Stimulated activated effector memory CD8-positive, alpha-beta T cell treated with anti-CD3 and anti-CD28 coated beads, Interleukin-12 subunit alpha, Interleukin-12 subunit beta, amount 100 ng/mL, for 72 hours (primary cell): Measurements from ENCODE around the gene GCC2.
"Not testable (repeated sequence)": the region's sequence is repeated elsewhere in the genome, so short reads cannot be mapped to it uniquely, and the experiment has no call there.

Experiments
- ATAC-seq: fragments of 150-1000 bp; cut with Tn5 transposase; 2 replicates; pipeline ENCODE4 v1.10.0; 2021
- DNase-seq, 2 donors: peaks; one replicate each; pipeline ENCODE4 v3.0.0; 2021 to 2022; ENCODE audit warnings: low spot score in 2 of 2
- H3K27ac Mint-ChIP-seq: one replicate; pipeline ENCODE4 v1.8.0; 2022; ENCODE audit warnings: mild to moderate bottlenecking, mixed read lengths
- H3K36me3 Mint-ChIP-seq: one replicate; pipeline ENCODE4 v1.8.0; 2022; ENCODE audit warnings: mild to moderate bottlenecking, mixed read lengths
- H3K4me1 Mint-ChIP-seq: one replicate; pipeline ENCODE4 v1.8.0; 2022; ENCODE audit warnings: mixed read lengths
- H3K4me3 Mint-ChIP-seq: one replicate; pipeline ENCODE4 v1.8.0; 2022; ENCODE audit warnings: mild to moderate bottlenecking, mixed read lengths
- H3K9me3 Mint-ChIP-seq: one replicate; pipeline ENCODE4 v1.8.0; 2022; ENCODE audit warnings: mixed read lengths

GCC2 gene

DNA sequence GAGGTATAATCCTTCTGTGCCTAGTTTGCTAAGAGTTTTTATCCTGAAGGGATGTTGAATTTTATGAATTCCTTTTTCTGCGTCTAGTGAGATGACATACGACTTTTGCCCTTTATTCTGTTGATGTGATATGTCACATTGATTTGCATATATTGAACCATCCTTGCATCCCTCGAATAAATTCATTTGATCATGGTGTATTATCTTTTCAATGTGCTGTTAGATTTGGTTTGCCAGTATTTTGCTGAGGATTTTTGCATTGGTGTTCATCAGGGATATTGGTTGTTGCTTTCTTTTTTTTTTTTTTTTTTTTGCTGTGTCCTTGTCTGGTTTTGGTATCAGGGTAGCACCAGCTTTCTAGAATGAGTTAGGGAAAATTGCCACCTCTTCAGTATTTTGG, 9.1 kb downstream of the GCC2 start:
- no peak for ATAC-seq
- H3K4me1 Mint-ChIP-seq, result peaks cover 57% of the 10 kb centered on the region
- peaks cover 8% of the 10 kb centered on the region for H3K9me3 Mint-ChIP-seq
- H3K36me3 Mint-ChIP-seq, result peaks cover 100% of the 10 kb centered on the region
- no peak for DNase-seq
- H3K4me3 Mint-ChIP-seq, result no peak overlapping the region
- no peak overlapping the region for H3K27ac Mint-ChIP-seq

- DNase-seq (no peak), ATAC-seq (no peak)
- peaks cover 8% of the 10 kb centered on the region for H3K9me3 Mint-ChIP-seq
- H3K27ac Mint-ChIP-seq, result no peak overlapping the region
- H3K4me3 Mint-ChIP-seq, result no peak overlapping the region
- peaks cover 100% of the 10 kb centered on the region for H3K36me3 Mint-ChIP-seq
- H3K4me1 Mint-ChIP-seq, result peaks cover 60% of the 10 kb centered on the region
Observed at GRCh38 chr2:108459441-108459840, 10.4 kb downstream of the GCC2 start.

- Mint-ChIP-seq H3K4me1 (peaks cover 60% of the 10 kb centered on the region), H3K27ac (peak overlapping the region; percentile 4), H3K9me3 (peaks cover 8% of the 10 kb centered on the region), H3K4me3 (no peak overlapping the region), H3K36me3 (peaks cover 100% of the 10 kb centered on the region)
- DNase-seq (no peak), ATAC-seq (no peak)
Observed at GRCh38 chr2:108460345-108461037, 11.5 kb downstream of the GCC2 start.

GRCh38 chr2:108477099-108477498, 28.1 kb downstream of the GCC2 start:
- H3K36me3 Mint-ChIP-seq, result peaks cover 100% of the 10 kb centered on the region
- no peak for ATAC-seq
- H3K27ac Mint-ChIP-seq, result no peak overlapping the region
- no peak for DNase-seq
- no peaks in the 10 kb centered on the region for H3K4me1 Mint-ChIP-seq
- H3K9me3 Mint-ChIP-seq, result no peaks in the 10 kb centered on the region
- no peak overlapping the region for H3K4me3 Mint-ChIP-seq

GRCh38 chr2:108485253-108485652, 36.2 kb downstream of the GCC2 start:
- Mint-ChIP-seq H3K4me1 (no peaks in the 10 kb centered on the region), H3K36me3 (peaks cover 100% of the 10 kb centered on the region), H3K9me3 (no peaks in the 10 kb centered on the region), H3K4me3 (no peak overlapping the region), H3K27ac (no peak overlapping the region)
- ATAC-seq, result no peak
- DNase-seq, result no peak

DNA sequence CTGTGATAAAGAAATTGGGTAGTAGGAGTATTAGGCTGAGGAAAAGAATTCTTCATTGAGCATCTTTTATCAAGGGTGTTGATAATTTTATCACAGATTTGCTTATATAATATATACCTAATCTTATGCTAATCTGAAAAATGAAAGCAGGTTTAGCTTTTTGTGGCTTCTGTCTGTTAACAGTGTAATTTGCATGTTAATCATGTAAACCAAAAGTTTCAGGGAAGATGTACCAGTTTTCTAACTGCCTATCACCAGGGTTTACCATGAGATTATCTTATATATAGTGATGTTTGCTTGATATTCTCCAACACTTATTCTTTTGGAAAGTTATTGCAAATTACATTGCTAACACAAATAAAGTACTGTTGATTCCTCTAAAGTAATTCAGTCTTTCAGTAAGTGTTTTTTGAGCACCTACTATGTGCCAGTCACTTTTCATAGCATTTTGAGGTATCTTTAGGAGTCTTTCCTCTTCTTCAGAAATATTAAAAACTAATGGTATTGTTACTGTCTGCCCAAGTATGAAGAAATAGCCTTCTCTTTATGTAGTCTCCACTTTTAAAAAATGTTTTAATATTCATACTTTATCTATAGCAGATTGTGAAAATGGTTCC, 41.6 kb downstream of the GCC2 start:
- H3K9me3 Mint-ChIP-seq, result no peaks in the 10 kb centered on the region
- no peak for ATAC-seq
- peaks cover 98% of the 10 kb centered on the region for H3K36me3 Mint-ChIP-seq
- H3K4me3 Mint-ChIP-seq, result no peak overlapping the region
- no peak overlapping the region for H3K27ac Mint-ChIP-seq
- DNase-seq, result no peak
- H3K4me1 Mint-ChIP-seq, result no peaks in the 10 kb centered on the region

- peak overlapping the region; percentile 40 for H3K27ac Mint-ChIP-seq
- no peaks in the 10 kb centered on the region for H3K9me3 Mint-ChIP-seq
- H3K36me3 Mint-ChIP-seq, result peaks cover 90% of the 10 kb centered on the region
- DNase-seq, result no peak
- H3K4me3 Mint-ChIP-seq, result no peak overlapping the region
- no peak for ATAC-seq
- no peaks in the 10 kb centered on the region for H3K4me1 Mint-ChIP-seq
Observed at GRCh38 chr2:108491848-108492247, 42.8 kb downstream of the GCC2 start.

- DNase-seq (no peak), ATAC-seq (peak; percentile 56)
- no peaks in the 10 kb centered on the region for H3K9me3 Mint-ChIP-seq
- no peak overlapping the region for H3K4me3 Mint-ChIP-seq
- peak overlapping the region; percentile 40 for H3K27ac Mint-ChIP-seq
- no peaks in the 10 kb centered on the region for H3K4me1 Mint-ChIP-seq
- peaks cover 90% of the 10 kb centered on the region for H3K36me3 Mint-ChIP-seq
Observed at GRCh38 chr2:108492364-108492763, 43.4 kb downstream of the GCC2 start.

GRCh38 chr2:108496167-108496566, 47.2 kb downstream of the GCC2 start:
- H3K27ac Mint-ChIP-seq, ATAC-seq, DNase-seq, H3K4me1 Mint-ChIP-seq, H3K9me3 Mint-ChIP-seq, H3K4me3 Mint-ChIP-seq: not testable (repeated sequence)
- peaks cover 86% of the 10 kb centered on the region for H3K36me3 Mint-ChIP-seq

DNA sequence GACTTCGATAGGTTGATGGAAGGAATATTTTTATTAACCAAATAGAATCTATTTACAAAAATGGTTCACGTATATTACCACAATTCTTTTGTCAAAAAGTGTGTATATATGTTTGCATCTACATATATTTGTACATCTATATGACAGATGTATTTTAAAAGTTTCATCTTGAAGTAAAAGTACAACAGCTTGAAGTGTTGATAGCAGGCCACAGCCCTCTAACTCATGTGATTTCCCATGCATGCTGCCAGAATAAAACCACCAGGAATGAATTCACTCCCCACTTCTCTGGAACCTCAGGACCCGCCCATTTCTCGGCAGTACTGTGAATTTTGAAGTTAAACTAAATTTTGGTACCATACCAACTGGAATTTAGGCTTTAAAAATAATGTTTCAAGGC, 58.6 kb downstream of the GCC2 start:
- H3K36me3 Mint-ChIP-seq, result peaks cover 54% of the 10 kb centered on the region
- not testable (repeated sequence) for DNase-seq, H3K4me3 Mint-ChIP-seq, H3K27ac Mint-ChIP-seq, H3K4me1 Mint-ChIP-seq, ATAC-seq, H3K9me3 Mint-ChIP-seq

DNA sequence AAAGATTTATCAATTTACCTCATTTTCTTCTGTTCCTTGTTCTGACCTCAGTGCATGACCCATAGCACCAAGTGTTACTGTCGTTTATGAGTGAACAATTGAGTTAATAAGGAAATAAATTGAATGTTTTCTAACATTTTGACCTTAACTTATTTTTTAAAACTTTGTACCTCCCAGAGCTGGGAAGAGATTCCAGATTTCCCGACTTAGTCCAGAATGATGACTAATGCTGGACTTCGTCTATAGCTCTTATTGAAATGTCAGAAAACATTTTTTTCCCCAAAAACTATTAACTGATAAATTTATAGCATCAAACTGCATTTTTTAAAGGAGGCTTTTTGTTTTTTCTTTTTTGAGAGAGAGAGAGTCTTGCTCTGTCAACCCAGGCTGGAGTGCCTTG, 63.4 kb downstream of the GCC2 start:
- not testable (repeated sequence) for ATAC-seq, H3K4me1 Mint-ChIP-seq, H3K4me3 Mint-ChIP-seq, H3K27ac Mint-ChIP-seq, DNase-seq, H3K9me3 Mint-ChIP-seq
- peaks cover 22% of the 10 kb centered on the region for H3K36me3 Mint-ChIP-seq

GRCh38 chr2:108514478-108514877, 65.5 kb downstream of the GCC2 start:
- H3K9me3 Mint-ChIP-seq, H3K4me1 Mint-ChIP-seq, H3K27ac Mint-ChIP-seq, ATAC-seq, H3K4me3 Mint-ChIP-seq, DNase-seq, H3K36me3 Mint-ChIP-seq: not testable (repeated sequence)

GRCh38 chr2:108524688-108525087, 75.7 kb downstream of the GCC2 start:
- H3K36me3 Mint-ChIP-seq, H3K9me3 Mint-ChIP-seq, H3K27ac Mint-ChIP-seq: not testable (repeated sequence)

GRCh38 chr2:108525258-108525657, 76.3 kb downstream of the GCC2 start:
- not testable (repeated sequence) for H3K27ac Mint-ChIP-seq, H3K4me3 Mint-ChIP-seq, DNase-seq

More at GRCh38 chr2:108524688-108525087, 75.7 kb downstream of the GCC2 start:
- not testable (repeated sequence) for H3K4me1 Mint-ChIP-seq, DNase-seq, ATAC-seq, H3K4me3 Mint-ChIP-seq

GRCh38 chr2:108531674-108532055, 82.7 kb downstream of the GCC2 start:
- peak overlapping the region; percentile 56 for H3K4me3 Mint-ChIP-seq
- no peak for ATAC-seq
- DNase-seq, result no peak
- H3K9me3 Mint-ChIP-seq, result no peaks in the 10 kb centered on the region
- H3K4me1 Mint-ChIP-seq, result peaks cover 24% of the 10 kb centered on the region
- peaks cover 21% of the 10 kb centered on the region for H3K36me3 Mint-ChIP-seq
- H3K27ac Mint-ChIP-seq, result peak overlapping the region; percentile 91

More at GRCh38 chr2:108525258-108525657, 76.3 kb downstream of the GCC2 start:
- not testable (repeated sequence) for ATAC-seq, H3K9me3 Mint-ChIP-seq, H3K4me1 Mint-ChIP-seq, H3K36me3 Mint-ChIP-seq
